Mucosa of rectum (tissue), 2 donors: ENCODE data around the gene SPRR3.

ENCODE experiments used
- H3K27ac ChIP-seq, 2 donors: one replicate each; pipeline ENCODE4 v1.7.0; 2013; ENCODE audit warnings: inconsistent platforms in 2 of 2, low read depth in 2 of 2, low read length in 2 of 2
- H3K27me3 ChIP-seq, 2 donors: one replicate each; pipeline ENCODE4 v1.7.0; 2013; ENCODE audit warnings: low read length in 2 of 2; ENCODE audit not compliant: control insufficient read depth in 2 of 2, insufficient read depth in 2 of 2
- H3K36me3 ChIP-seq, 2 donors: one replicate each; pipeline ENCODE4 v1.7.0; 2013; ENCODE audit warnings: low read length in 2 of 2; ENCODE audit not compliant: control insufficient read depth in 2 of 2, insufficient read depth in 2 of 2
- H3K4me1 ChIP-seq, 2 donors: one replicate each; pipeline ENCODE4 v1.7.0; 2013; ENCODE audit warnings: low read length in 2 of 2, mild to moderate bottlenecking in 1 of 2; ENCODE audit not compliant: control insufficient read depth in 2 of 2, insufficient read depth in 2 of 2
- H3K4me3 ChIP-seq, 2 donors: one replicate each; pipeline ENCODE4 v1.7.0; 2013; ENCODE audit warnings: low read length in 2 of 2
- H3K9ac ChIP-seq, 2 donors: one replicate each; pipeline ENCODE4 v1.7.0; 2013; ENCODE audit warnings: low read length in 2 of 2, low read depth in 1 of 2, mild to moderate bottlenecking in 1 of 2
- H3K9me3 ChIP-seq, 2 donors: one replicate each; pipeline ENCODE4 v1.7.0; 2013; ENCODE audit warnings: low read length in 2 of 2; ENCODE audit not compliant: control insufficient read depth in 2 of 2
- donor health status: healthy.
- donor health status: Normal muscosa, but diverticular disease.

The SPRR3 gene

DNA sequence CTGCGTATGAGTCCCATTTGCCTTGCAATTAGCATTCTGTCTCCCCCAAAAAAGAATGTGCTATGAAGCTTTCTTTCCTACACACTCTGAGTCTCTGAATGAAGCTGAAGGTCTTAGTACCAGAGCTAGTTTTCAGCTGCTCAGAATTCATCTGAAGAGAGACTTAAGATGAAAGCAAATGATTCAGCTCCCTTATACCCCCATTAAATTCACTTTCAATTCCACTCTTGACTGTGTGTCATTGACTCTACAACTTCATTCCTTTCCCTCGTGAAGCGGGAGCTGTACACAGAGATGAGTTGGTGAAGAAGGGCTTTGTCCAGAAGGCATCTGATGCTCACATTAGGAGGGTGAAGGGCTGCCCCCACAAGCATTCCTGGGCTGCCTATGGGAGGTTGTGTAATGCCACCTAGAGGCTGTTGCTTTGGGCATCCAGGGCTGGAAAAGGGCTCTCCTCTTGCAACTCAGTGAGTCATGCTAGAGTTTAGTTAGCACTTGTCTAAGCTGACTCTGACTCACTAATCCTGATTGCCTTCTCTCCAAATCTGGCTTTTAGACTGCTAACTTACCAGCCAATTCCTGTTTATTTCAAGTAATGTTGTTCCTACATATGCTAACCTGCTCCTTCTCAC, 31.2 kb downstream of the SPRR3 start:
- H3K36me3 ChIP-seq, result no peaks in the 10 kb centered on the region
- no peaks in the 10 kb centered on the region for H3K27me3 ChIP-seq
- H3K9ac ChIP-seq, result no peak overlapping the region
- H3K4me1 ChIP-seq, result no peaks in the 10 kb centered on the region
- no peaks in the 10 kb centered on the region for H3K9me3 ChIP-seq
- H3K27ac ChIP-seq, result no peak overlapping the region
- H3K4me3 ChIP-seq, result no peak overlapping the region

DNA sequence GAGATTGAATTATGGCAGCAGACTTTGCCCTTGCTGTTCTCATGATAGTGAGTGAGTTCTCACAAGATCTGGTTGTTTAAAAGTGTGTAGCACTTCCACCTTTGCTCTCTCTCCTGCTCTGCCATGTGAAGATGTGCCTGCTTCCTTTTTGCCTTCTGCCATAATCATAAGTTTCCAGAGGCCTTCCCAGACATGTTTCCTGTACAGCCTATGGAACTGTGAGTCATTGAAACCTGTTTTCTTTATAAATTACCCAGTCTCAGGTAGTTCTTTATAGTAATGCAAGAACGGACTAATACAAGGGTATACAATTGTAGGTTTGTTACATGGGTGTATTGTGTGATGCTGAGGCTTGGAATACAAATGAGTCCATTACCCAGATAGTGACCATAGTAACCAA, 33.7 kb downstream of the SPRR3 start:
- Histone ChIP-seq H3K9me3 (no peaks in the 10 kb centered on the region), H3K9ac (no peak overlapping the region), H3K27me3 (no peaks in the 10 kb centered on the region), H3K27ac (no peak overlapping the region), H3K36me3 (no peaks in the 10 kb centered on the region), H3K4me3 (no peak overlapping the region), H3K4me1 (no peaks in the 10 kb centered on the region)

DNA sequence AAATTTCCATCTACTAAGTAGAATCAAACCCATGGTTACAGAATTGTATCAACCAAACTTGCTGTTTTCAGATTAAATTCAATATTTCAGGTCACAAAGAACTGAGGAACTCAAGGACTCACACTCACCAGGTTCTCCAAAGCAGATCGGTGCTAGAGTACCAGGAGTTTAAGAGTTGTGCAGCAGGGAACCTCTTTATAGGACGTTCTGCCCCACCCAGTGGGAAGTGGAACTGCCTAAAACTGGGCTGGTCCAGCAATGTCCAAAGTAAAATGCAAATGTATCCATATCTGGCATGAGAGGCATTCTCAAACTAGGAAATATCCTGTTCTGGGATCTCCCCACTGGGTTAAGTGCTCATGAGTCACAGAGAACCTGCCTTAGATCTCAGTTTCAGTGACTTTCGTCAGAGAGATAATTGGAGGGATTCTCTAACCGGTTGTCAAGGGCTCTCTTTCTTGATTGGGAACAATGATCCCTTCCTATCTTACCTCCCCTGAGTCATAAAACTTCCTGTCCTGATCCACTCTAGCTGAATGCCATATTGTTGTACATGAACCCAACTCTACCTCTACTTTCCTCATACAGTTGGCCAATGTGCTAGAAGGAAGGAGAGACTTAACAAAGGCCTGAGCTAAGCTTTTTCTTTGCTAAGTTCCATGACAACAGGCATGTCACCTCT, 39.5 kb downstream of the SPRR3 start, which contains the start of gene SPRR2D:
Gene SPRR2D (minus strand): TSS at position 171 of the 682 bp plus-strand sequence. CDS start 774 bp downstream, outside the sequence.
- H3K9me3 ChIP-seq, result no peaks in the 10 kb centered on the region
- no peaks in the 10 kb centered on the region for H3K36me3 ChIP-seq
- no peaks in the 10 kb centered on the region for H3K4me1 ChIP-seq
- H3K4me3 ChIP-seq, result no peak within 1 kb of the TSS
- H3K27me3 ChIP-seq, result no peaks in the 10 kb centered on the region
- no peak within 1 kb of the TSS for H3K27ac ChIP-seq
- H3K9ac ChIP-seq, result no peak within 1 kb of the TSS

DNA sequence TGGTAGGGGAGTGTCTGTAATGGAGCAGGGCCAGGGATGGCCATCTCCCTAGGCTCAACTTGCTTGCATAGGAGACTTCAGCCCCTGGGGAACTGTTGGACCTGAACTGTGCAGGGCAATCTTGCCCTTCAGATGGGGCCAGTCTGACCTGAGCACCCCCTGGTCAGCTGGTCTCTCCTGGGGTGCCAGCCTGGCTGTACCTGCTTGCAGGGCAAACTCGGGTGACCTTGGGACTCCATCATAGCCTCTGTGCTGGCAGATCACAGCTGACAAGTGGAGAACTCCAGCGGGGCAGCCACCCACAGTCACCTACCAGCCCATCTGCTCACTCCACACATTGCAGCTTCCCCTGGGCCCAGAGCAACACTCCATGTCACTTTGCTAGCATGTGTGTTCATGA, 47.7 kb downstream of the SPRR3 start:
- H3K27ac ChIP-seq, result no peak overlapping the region
- H3K36me3 ChIP-seq, result no peaks in the 10 kb centered on the region
- no peaks in the 10 kb centered on the region for H3K4me1 ChIP-seq
- no peaks in the 10 kb centered on the region for H3K9me3 ChIP-seq
- H3K4me3 ChIP-seq, result no peak overlapping the region
- no peak overlapping the region for H3K9ac ChIP-seq
- no peaks in the 10 kb centered on the region for H3K27me3 ChIP-seq
